ENCODE results near the gene RUNX1. TPM values are rescaled to one million over a fixed set of nuclear protein-coding genes. Genes with fewer than 3 reads are reported as not detected.
A peak's percentile ranks its signal among the peaks of the same experiment; 100 is the strongest.

RUNX1 gene
- total RNA-seq, 1 donor from 2014 or later: 0.51 TPM

- DNase-seq (ENCODE audit: low read depth in 2 of 2): peak in 1 of 2 donors; percentile 16
Measured at GRCh38 chr21:34883491-34884271, 165.4 kb downstream of the RUNX1 start.

DNA sequence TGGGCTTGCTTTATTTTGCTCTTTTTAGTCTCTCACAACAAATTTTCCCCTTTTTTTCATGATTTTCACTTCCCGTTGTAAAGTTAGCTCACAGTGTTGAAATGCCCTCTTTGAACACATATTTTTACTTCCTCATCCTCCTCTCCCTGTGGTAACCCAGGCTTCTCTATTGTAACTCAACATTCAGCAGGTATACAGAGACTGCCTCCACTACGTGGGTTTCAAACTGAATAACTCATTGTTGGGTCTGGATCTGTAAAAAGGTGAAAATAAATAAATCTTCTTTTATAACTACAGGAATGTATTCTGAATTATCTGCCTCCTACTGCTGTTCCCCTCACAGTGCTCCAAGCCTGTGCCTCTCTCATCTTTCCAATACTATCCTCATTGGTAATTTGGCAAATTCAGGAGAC lies 166.4 kb downstream of the RUNX1 start:
- peak in 1 of 2 donors; percentile 33 for DNase-seq (ENCODE audit: low read depth in 2 of 2)

DNA sequence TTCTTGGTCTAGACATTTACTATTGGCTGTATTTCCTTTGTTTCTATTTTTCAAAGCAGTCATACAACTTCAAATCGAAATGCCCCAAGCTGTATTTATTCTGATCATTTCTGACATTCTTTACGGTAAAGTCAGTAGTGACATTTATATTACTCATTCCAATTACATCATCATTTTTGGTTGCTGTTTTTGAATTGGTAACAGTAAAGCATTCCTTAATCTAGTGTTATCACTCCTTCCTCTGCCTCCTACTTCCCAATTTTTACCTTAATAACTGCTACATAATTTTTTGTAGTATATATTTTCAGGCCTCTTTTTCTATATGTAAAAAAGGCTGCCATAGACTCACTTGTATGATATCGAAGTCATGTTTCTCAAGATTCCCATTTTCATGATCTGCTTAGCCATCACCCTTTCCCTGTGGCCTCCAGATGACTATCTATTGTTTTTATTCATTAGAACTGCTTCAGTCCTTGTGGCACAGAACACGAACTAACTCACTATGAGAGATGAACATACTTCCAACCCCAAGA lies 167.2 kb downstream of the RUNX1 start:
- DNase-seq (ENCODE audit: low read depth in 2 of 2): peak in 1 of 2 donors; percentile 78

- no peak for DNase-seq (ENCODE audit: low read depth in 2 of 2)
Measured at GRCh38 chr21:34881421-34881820, 167.7 kb downstream of the RUNX1 start.

- no peak for DNase-seq (ENCODE audit: low read depth in 2 of 2)
Measured at GRCh38 chr21:34880401-34880800, 168.7 kb downstream of the RUNX1 start.

DNA sequence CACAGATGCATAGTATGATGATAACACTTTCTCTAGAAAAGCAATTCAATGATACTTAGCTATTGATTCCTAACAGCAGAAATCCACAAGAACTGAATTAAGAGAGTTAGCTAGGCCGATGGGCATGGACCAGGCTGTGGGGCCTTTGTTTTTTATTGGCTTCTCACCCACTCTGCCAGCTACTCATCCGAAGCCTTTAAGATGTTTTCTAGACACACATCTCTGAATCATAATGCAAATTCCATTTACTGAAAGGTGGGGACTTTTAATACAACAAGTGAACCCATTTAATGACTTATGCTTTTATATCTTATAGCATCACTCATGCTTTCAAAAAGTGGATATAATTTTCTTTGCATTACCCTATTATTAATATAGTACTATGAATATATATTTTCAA lies 170.2 kb downstream of the RUNX1 start:
- DNase-seq (ENCODE audit: low read depth in 2 of 2): no peak

- no peak for DNase-seq (ENCODE audit: low read depth in 2 of 2)
Measured at GRCh38 chr21:34878501-34878900, 170.6 kb downstream of the RUNX1 start.

GRCh38 chr21:34877485-34878128 lies 171.5 kb downstream of the RUNX1 start:
- DNase-seq (ENCODE audit: low read depth in 2 of 2): no peak

- DNase-seq (ENCODE audit: low read depth in 2 of 2): no peak
Measured at GRCh38 chr21:34875830-34876229, 173.3 kb downstream of the RUNX1 start.

GRCh38 chr21:34874684-34875513 lies 174.2 kb downstream of the RUNX1 start:
- DNase-seq (ENCODE audit: low read depth in 2 of 2): peak in 1 of 2 donors; percentile 20

GRCh38 chr21:34871026-34871908 lies 177.8 kb downstream of the RUNX1 start:
- no peak for DNase-seq (ENCODE audit: low read depth in 2 of 2)

GRCh38 chr21:34870246-34870645 lies 178.9 kb downstream of the RUNX1 start:
- no peak for DNase-seq (ENCODE audit: low read depth in 2 of 2)

- DNase-seq (ENCODE audit: low read depth in 2 of 2): no peak
Measured at GRCh38 chr21:34869545-34869944, 179.6 kb downstream of the RUNX1 start.

DNA sequence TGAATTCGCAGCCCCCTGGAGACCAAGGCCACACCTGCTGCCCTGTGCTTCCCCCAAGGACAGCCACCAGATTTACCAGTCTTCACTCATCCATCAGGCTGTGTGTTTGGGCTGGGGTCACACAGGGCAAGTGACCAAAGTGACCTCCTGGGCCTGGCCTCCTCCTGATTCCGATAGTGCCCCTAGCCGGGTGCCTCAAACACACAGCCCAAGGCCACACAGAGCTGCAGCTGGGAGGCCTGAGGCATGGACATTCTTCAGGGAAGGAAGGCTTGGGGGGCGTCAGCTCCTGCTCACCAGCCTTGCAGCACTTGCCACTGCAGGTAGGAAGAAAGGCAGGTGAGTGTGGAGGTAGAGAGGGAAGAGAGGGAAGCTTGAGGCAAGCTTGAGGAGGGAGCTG lies 181.3 kb downstream of the RUNX1 start:
- no peak for DNase-seq (ENCODE audit: low read depth in 2 of 2)

DNA sequence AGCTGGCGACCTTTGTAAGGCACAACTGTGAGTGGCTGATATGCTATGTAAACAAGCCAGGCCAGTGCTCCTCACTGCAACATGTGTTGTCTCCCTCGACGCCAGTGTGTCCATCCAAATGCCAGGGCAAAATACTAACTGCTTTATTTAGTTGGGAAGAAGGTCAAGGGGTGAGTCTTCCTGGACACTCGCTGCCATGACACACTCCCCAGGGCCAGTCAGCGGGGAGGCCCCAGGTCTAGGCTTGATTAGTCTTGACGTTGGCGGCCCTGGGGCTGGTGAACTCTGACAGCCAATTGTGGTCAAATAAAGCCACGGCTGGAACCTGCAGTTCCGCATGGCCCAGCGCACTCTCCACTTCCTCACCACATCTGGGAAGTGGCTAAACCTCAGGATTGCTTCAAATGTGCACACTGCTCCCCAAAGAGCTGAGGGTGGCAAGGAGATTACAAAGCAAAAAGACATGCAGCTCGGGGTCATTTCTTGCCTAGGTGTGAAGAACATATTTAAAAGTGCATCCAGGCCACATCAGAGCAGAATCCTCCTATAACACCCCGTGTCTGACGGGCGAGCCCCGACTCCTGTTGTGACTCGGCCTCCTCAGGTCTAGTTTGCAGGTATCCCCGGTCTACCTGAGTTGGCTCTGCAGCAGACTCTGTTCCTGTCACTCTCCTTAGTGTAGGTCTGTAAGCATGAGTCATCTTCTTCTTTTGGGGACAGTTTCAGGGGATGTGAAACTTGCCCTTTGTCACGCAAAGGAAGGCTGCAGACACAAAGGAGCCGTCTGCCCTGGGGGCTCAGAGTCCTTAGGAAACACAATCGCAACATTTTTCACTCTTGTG lies 183.5 kb downstream of the RUNX1 start:
- DNase-seq (ENCODE audit: low read depth in 2 of 2): no peak

DNA sequence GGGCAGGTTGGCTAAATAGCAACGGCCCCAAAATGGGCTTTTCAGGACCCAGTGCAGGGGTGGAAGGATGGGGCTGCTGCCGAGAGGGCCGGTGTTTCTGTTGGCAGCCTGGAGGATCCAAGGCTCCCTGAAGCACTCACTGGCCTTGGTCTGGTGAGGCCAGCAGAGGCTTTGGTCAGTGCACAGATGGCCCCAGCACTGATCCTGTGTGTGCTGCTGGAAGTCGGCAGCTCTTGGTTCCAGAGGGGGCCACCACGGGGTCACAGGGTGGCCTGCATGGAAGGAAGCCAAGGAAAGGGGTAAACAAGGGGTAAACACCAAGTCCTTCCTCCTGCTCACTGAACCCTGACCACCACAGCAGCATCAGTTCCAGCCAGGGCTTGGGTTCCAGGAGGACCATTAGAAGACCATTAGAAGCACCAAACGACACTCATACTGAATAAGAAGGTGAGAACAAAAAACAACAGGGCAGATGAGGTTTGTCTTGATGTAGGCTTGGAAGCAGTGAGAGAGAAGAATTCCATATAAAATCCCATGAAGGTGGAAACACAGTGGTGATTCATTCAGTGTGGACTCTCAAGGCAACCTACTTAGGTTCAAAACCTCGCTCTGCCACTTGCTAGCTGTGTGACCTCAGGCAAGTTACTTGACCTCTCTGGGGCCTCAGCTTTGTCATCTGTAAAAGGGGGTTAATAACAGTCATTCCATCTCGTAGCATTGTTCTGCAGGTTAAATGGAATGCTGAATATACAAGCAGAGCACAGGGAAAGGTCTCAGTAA lies 184.5 kb downstream of the RUNX1 start:
- no peak for DNase-seq (ENCODE audit: low read depth in 2 of 2)

GRCh38 chr21:34862951-34863350 lies 186.2 kb downstream of the RUNX1 start:
- no peak for DNase-seq (ENCODE audit: low read depth in 2 of 2)

DNA sequence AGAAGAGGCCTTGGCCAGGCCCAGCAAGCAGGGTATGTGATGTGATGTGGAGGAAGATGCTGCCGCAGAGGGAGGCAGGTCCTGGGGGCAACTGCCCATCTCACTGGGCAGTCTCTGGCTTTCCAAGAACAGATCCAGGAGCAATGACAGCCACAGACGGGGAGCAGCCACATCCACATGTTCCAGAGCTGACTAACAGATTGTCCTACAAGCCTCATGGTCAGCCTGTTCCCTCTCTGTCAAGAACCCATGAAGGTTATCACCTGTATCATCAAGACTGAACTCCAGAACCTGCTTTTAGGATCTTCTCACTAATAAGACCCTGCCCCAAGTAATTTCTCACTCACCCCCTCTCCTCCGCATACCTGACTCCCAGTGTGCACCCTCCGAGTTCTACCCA lies 187.8 kb downstream of the RUNX1 start:
- DNase-seq (ENCODE audit: low read depth in 2 of 2): no peak

DNA sequence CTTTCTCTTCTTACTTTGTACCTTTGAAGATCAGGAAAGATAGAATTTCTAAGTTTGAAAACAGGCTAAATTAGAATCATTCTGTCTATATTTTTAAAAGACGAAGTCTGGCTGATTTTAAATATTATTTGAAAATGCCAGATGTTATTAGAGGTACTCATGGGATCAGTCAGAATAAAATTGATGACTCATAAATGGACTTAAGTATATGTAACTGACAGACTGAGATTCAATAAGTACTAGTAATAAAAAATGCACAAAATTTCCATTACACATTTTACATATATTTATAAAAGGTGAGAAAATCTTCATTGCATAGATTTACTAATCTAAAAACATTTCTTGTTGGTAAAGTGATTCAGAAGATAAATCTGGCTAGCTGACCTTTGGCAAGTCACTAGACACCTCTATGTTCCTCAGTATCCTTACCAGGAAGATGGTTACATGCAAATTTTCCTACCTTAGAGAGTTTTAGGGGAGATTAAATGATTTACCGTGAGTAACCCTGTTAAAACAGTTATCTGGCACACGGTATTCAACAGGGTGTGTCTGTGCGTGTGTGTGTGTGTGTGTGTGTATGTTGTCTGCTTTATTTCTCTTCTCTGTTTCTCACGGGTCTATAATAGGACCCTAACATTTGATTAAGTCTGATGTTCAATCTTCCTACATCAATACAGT lies 189.0 kb downstream of the RUNX1 start:
- DNase-seq (ENCODE audit: low read depth in 2 of 2): no peak

Measured in dermis microvascular lymphatic vessel endothelial cell (primary cell).